Renal cortical epithelial cell (primary cell): ENCODE measurements around the gene KRT28. TPM values are rescaled to one million over a fixed set of nuclear protein-coding genes. Genes with fewer than 3 reads are reported as not detected.
"Not testable (repeated sequence)": the region's sequence is repeated elsewhere in the genome, so short reads cannot be mapped to it uniquely, and the experiment has no call there.

Experiments used
- DNase-seq: peaks from one replicate; pipeline ENCODE4 v3.0.0-alpha.2; 2011; ENCODE audit warnings: low read depth
- total RNA-seq: library from RNA; depleted of rRNA; stranded (reverse); fragments of >200 nt; gene quantifications from 2 replicates; pipeline ENCODE4 v1.2.3, GENCODE V29; 2014

Gene KRT28
- total RNA-seq, 1 donor from 2014 or later: not detected

- DNase-seq: peak; percentile 52
Measured at GRCh38 chr17:40818733-40819527, 19.2 kb upstream of the KRT28 start.

- DNase-seq: no peak
Measured at GRCh38 chr17:40818343-40818732, 18.6 kb upstream of the KRT28 start.

- DNase-seq: no peak
Measured at GRCh38 chr17:40817103-40817682, 17.4 kb upstream of the KRT28 start.

- no peak for DNase-seq
Measured at GRCh38 chr17:40816569-40816968, 16.8 kb upstream of the KRT28 start.

- no peak for DNase-seq
Measured at GRCh38 chr17:40815381-40815780, 15.6 kb upstream of the KRT28 start.

GRCh38 chr17:40814657-40815056 is 14.9 kb upstream of the KRT28 start:
- not testable (repeated sequence) for DNase-seq

GRCh38 chr17:40813804-40814203 is 14.0 kb upstream of the KRT28 start:
- DNase-seq: no peak

GRCh38 chr17:40812639-40813038 is 12.9 kb upstream of the KRT28 start:
- no peak for DNase-seq

GRCh38 chr17:40810494-40810893 is 10.7 kb upstream of the KRT28 start:
- peak; percentile 64 for DNase-seq

- DNase-seq: no peak
Measured at GRCh38 chr17:40809721-40810421, 10.1 kb upstream of the KRT28 start.

- no peak for DNase-seq
Measured at GRCh38 chr17:40806131-40806530, 6.4 kb upstream of the KRT28 start.

GRCh38 chr17:40803617-40804082 is 3.9 kb upstream of the KRT28 start:
- DNase-seq: peak; percentile 58

- DNase-seq: no peak
Measured at GRCh38 chr17:40801157-40801556, 1.4 kb upstream of the KRT28 start.

- no peak for DNase-seq
Measured at GRCh38 chr17:40800381-40800780, 622 bp upstream of the KRT28 start.

GRCh38 chr17:40796846-40797245 is 2.9 kb downstream of the KRT28 start:
- no peak for DNase-seq

GRCh38 chr17:40795019-40795667 is 4.6 kb downstream of the KRT28 start:
- no peak for DNase-seq

GRCh38 chr17:40794466-40794865 is 5.3 kb downstream of the KRT28 start:
- DNase-seq: no peak

GRCh38 chr17:40793832-40794231 is 5.9 kb downstream of the KRT28 start:
- no peak for DNase-seq

- DNase-seq: peak; percentile 71
Measured at GRCh38 chr17:40791787-40792436, 7.8 kb downstream of the KRT28 start.

GRCh38 chr17:40791111-40791510 is 8.6 kb downstream of the KRT28 start:
- no peak for DNase-seq

GRCh38 chr17:40782450-40782849 is 17.3 kb downstream of the KRT28 start, which contains the start of gene KRT27:
TSS of gene KRT27 (minus strand) at chr17:40782550. CDS start at chr17:40782493, 57 bp downstream.
- DNase-seq: no peak
